Heart right ventricle (tissue), 16 donors: ENCODE measurements around the gene TMEM50A. TPM values are rescaled to one million over a fixed set of nuclear protein-coding genes. Genes with fewer than 3 reads are reported as not detected.
"Not testable (repeated sequence)": the region's sequence is repeated elsewhere in the genome, so short reads cannot be mapped to it uniquely, and the experiment has no call there.

Experiments
- ATAC-seq, 8 donors: fragments of 200-7000 bp; cut with Tn5 transposase; one replicate each; pipeline ENCODE4 v1.9.1; 2020; ENCODE audit warnings: mild to moderate bottlenecking in 8 of 8, moderate library complexity in 8 of 8, moderate number of reproducible peaks in 1 of 8
- DNase-seq, 2 donors: peaks; one replicate each; pipeline ENCODE4 v3.0.0-alpha.2; 2020
- H3K27ac ChIP-seq, 10 donors: fragments of 200-600 bp; sonication (generic) in 2 of 10; one replicate each; pipeline versions ENCODE4 v1.5.0 to v1.8.0; 2020 to 2022; ENCODE audit warnings: mild to moderate bottlenecking in 3 of 10
- H3K27me3 ChIP-seq, 7 donors: fragments of 200-600 bp; one replicate each; pipeline ENCODE4 v1.8.0; 2021 to 2022; ENCODE audit warnings: mild to moderate bottlenecking in 2 of 7
- H3K36me3 ChIP-seq, 9 donors: fragments of 200-600 bp; sonication (generic) in 1 of 9; one replicate each; pipeline versions ENCODE4 v1.5.0 to v1.8.0; 2020 to 2022; ENCODE audit warnings: mild to moderate bottlenecking in 2 of 9
- H3K4me1 ChIP-seq, 9 donors: fragments of 200-600 bp; sonication (generic) in 1 of 9; one replicate each; pipeline versions ENCODE4 v1.5.0 to v1.8.0; 2020 to 2022; ENCODE audit warnings: mild to moderate bottlenecking in 4 of 9
- H3K4me3 ChIP-seq, 10 donors: fragments of 200-600 bp; sonication (generic) in 2 of 10; one replicate each; pipeline versions ENCODE4 v1.5.0 to v1.8.0; 2020 to 2022; ENCODE audit warnings: mild to moderate bottlenecking in 7 of 10, moderate library complexity in 2 of 10
- H3K9me3 ChIP-seq, 11 donors: fragments of 200-600 bp in 10 of 11; sonication (generic) in 2 of 11; one replicate each; pipeline versions ENCODE4 v1.5.0 to v1.8.0; 2013 to 2022; ENCODE audit warnings: mild to moderate bottlenecking in 2 of 11, control low read depth in 1 of 11, moderate library complexity in 1 of 11
- CTCF ChIP-seq, 9 donors: fragments of 200-600 bp; sonication (generic) in 2 of 9; IDR thresholded peaks; one replicate each; pipeline versions ENCODE4 v1.5.0 to v1.8.0; 2021 to 2022; ENCODE audit warnings: antibody characterized with exemption in 9 of 9, mild to moderate bottlenecking in 5 of 9, moderate library complexity in 1 of 9
- WGBS, 2 donors: extraction: QIAGEN DNeasy Blood & Tissue Kit; methylation state at CpG; one replicate each; pipeline ENCODE4 v1.1.7; 2013; ENCODE audit warnings: inconsistent platforms in 1 of 2; 5-methylcytosine and 5-hydroxymethylcytosine counted together
- intact Hi-C, 10 donors: fragments of 100-400 bp; cut with DNase I; formaldehyde crosslinking; loops; one replicate each; pipeline versions ENCODE4 v1.11.1 to v1.14.2; 2022
- polyA plus RNA-seq, 2 donors: library from polyadenylated mRNA; stranded (reverse); fragments of 200-250 nt; gene quantifications; one replicate each; pipeline ENCODE4 v1.2.3, GENCODE V29; 2013
- total RNA-seq, 10 donors: library from RNA; stranded (reverse); fragmentation: NEBNext Ultra II Directional in 3 of 10; extraction: Animal tissue kit (Norgen Biotek cat#: 25700) in 3 of 10; gene quantifications; one replicate each; pipeline versions ENCODE4 v1.2.1 to v1.2.4, GENCODE V29; 2021 to 2023
- donor health status: Arrhythmogenic right ventricular cardiomyopathy.
- donor health status: ischemic (EF 13 %, LVEDD 7.1; RV severe dilation, severe dysfunction).
- donor health status: healthy with polysubstance abuse.
- donor health status: DM: no; HTN: yes; CAD: no.
- donor health status: DM: no; HTN: no; CAD: no.
- donor health status: ischemic (EF 25% LVEDD 6.9; RV normal size, moderate dysfunction).
- donor health status: ischemic (EF 25% LVEDD 5.7; RV mildly dilated, moderate dysfunction).
- donor health status: healthy.
- donor health status: DM: yes; HTN: yes; CAD: no.
- donor health status: Ischemic cardiomyopathy.
- donor health status: ischemic (EF 35%, LVEDD 5.7; RV mildly dilated, moderate dysfunction).
- donor health status: nonischemic (EF 11% LVEDD 7.7; RV severe dilation, severe dysfunction).
- donor health status: DM: yes; HTN: yes; CAD: no.
- donor health status: PGD.
- donor health status: ischemic (EF 29% LVEDD 5.4; RV normal size, mild dysfunction).
- donor health status: nonischemic (EF 23%, LVEDD 6.1; RV moderate dilation, normal function).

The TMEM50A gene
- total and polyA plus RNA-seq, 12 donors = 69.2 to 128 (median 88.8) TPM

- Histone ChIP-seq H3K27ac (peak overlapping the region in 3 of 10 donors; percentile 53 to 72 (median 58)), H3K4me1 (peaks cover 0 to 26% (median 0%) of the 10 kb centered on the region in 9 donors), H3K36me3 (peaks cover 0 to 13% (median 0%) of the 10 kb centered on the region in 9 donors)
- H3K4me3 ChIP-seq, H3K27me3 ChIP-seq, DNase-seq, H3K9me3 ChIP-seq, intact Hi-C loops: not testable (repeated sequence)
- 37 to 49% methylated on average over 4 of the region's 4 CpGs for WGBS, 2 donors
- ATAC-seq = peak in 3 of 8 donors; percentile 33 to 63 (median 51)
Observed at GRCh38 chr1:25328791-25329185, 9.3 kb upstream of the TMEM50A start.

- H3K4me3 ChIP-seq, DNase-seq, ATAC-seq, H3K27me3 ChIP-seq, H3K9me3 ChIP-seq, intact Hi-C loops: not testable (repeated sequence)
- peaks cover 0 to 13% (median 0%) of the 10 kb centered on the region in 9 donors for H3K36me3 ChIP-seq
- H3K4me1 ChIP-seq = peaks cover 0 to 26% (median 0%) of the 10 kb centered on the region in 9 donors
- 69 to 77% methylated on average over 5 of the region's 5 CpGs for WGBS, 2 donors
- H3K27ac ChIP-seq = peak overlapping the region in 4 of 10 donors; percentile 19 to 72 (median 56)
Observed at GRCh38 chr1:25329336-25329735, 8.8 kb upstream of the TMEM50A start.

DNA sequence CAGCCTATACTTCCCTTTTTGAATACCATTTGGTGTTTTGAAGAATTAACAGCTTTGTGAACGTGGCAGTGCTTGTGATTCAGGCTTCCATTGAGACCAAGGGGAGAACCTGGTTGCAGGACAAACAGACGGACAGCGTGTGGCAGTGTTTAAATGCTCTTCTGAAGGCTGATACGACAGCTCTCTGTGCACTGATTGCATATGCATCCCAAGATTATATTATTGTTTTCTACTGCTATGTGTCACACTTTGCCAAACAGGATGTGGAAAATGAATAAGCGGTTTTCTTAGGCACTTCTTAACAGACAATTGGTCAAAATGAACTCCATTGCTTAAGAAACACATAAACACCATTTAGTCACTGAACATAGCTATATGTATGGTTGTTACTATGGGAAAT lies 8.2 kb upstream of the TMEM50A start:
- Histone ChIP-seq H3K36me3 (peaks cover 0 to 13% (median 0%) of the 10 kb centered on the region in 9 donors), H3K27ac (peak overlapping the region in 3 of 10 donors; percentile 53 to 72 (median 58)), H3K4me1 (peaks cover 0 to 26% (median 0%) of the 10 kb centered on the region in 9 donors)
- DNase-seq, H3K27me3 ChIP-seq, H3K4me3 ChIP-seq, intact Hi-C loops, H3K9me3 ChIP-seq: not testable (repeated sequence)
- 37 to 59% methylated on average over 5 of the region's 5 CpGs for WGBS, 2 donors
- ATAC-seq = peak in 3 of 8 donors; percentile 62 to 78 (median 64)
- peak in 3 of 9 donors; percentile 22 to 43 (median 37) for TF ChIP-seq CTCF (IDR thresholded peaks at IDR 0.05)

DNA sequence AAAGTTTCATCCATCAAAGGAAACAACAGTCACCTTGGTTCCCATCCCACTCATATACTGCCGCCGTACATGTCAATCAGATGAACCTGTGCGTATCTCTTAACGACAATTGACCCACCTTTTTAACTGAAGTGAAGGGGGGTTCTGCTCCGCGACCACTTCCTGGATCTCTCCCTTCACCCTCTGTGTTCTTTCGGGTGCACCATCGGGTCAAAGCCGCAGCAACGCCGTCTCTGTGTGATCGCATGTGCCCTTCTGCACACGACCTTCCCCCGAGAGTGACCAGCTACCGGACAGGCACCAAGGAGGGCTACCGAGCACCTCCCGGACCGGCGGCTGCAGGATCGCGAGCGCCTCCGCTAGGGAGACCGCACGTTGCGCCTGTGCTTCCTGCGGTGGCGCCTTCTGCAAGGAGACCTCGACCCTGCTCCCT lies 1.2 kb upstream of the TMEM50A start:
- not testable (repeated sequence) for H3K27me3 ChIP-seq, H3K9me3 ChIP-seq
- DNase-seq (peak in 1 of 2 donors; percentile 54), ATAC-seq (peak; percentile 52 to 85 (median 78))
- 0 to 1% methylated on average over 14 to 26 of the region's 29 CpGs for WGBS, 2 donors
- peaks cover 3 to 35% (median 24%) of the 10 kb centered on the region in 9 donors for H3K4me1 ChIP-seq
- peak overlapping the region in 7 of 10 donors; percentile 12 to 73 (median 45) for H3K27ac ChIP-seq
- TF ChIP-seq CTCF (IDR thresholded peaks at IDR 0.05) = peak in 3 of 9 donors; percentile 27 to 34 (median 34)
- H3K36me3 ChIP-seq = peaks cover 0 to 13% (median 0%) of the 10 kb centered on the region in 9 donors
- peak overlapping the region; percentile 32 to 98 (median 88) for H3K4me3 ChIP-seq
- intact Hi-C loops = loop anchor here in 1 of 10 donors (5.0 kb wide), 1 partner anchor 90 kb away; the partner anchor contains the start of gene RSRP1

DNA sequence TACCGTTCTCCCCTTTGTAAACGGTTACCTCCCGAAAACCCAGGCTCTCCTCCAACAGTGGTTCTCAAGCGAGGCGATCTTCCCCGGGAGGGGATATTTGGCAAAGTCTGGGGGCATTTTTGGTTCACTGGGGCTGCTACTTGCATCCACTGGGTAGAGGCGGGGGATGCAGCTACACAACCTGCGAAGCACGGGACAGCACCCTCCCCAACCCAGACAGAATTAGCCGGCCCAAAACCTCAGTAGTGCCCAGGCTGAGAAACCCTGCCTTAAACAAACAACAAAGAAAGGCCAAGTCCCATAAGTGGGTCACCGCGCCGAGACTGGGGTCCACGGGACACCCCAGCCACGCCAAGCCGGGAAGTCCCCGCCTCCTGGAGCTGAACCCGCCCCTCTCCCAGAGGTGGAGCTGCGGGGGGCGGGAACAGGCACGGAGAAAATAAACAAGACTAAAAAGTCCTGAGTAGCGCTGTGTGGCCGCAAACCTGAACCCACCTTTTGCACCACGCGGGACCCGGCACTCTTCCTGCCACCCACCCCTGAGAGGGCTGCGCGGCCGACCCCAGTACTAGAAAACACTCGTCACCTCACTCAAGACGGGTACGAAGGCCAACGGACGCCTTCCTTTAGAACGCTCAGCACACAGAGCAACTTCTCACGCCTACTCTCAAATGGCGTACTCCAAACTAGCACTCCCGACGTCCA lies 499 bp upstream of the TMEM50A start:
- Histone ChIP-seq H3K27ac (peak overlapping the region; percentile 87 to 99 (median 97)), H3K4me3 (peak overlapping the region; percentile 71 to 98 (median 90)), H3K4me1 (peaks cover 3 to 42% (median 26%) of the 10 kb centered on the region in 9 donors), H3K36me3 (peaks cover 0 to 13% (median 0%) of the 10 kb centered on the region in 9 donors)
- not testable (repeated sequence) for DNase-seq, H3K27me3 ChIP-seq, H3K9me3 ChIP-seq
- intact Hi-C loops = loop anchor here in 1 of 10 donors (5.0 kb wide), 1 partner anchor 90 kb away; the partner anchor contains the start of gene RSRP1
- peak; percentile 73 to 94 (median 88) for ATAC-seq
- WGBS, 2 donors = 0 to 1% methylated on average over 19 to 21 of the region's 39 CpGs
